ENCODE results near the gene MACROH2A1.

Gene MACROH2A1

GRCh38 chr5:135435467-135436330, 36.7 kb upstream of the MACROH2A1 start:
- DNase-seq (ENCODE audit: low spot score): no peak

- no peak for DNase-seq (ENCODE audit: low spot score)
Measured at GRCh38 chr5:135434591-135435466, 35.8 kb upstream of the MACROH2A1 start.

- DNase-seq (ENCODE audit: low spot score): no peak
Measured at GRCh38 chr5:135433681-135434426, 34.8 kb upstream of the MACROH2A1 start.

GRCh38 chr5:135432113-135432512, 33.1 kb upstream of the MACROH2A1 start:
- DNase-seq (ENCODE audit: low spot score): no peak

- DNase-seq (ENCODE audit: low spot score): no peak
Measured at GRCh38 chr5:135430135-135430437, 31.1 kb upstream of the MACROH2A1 start.

GRCh38 chr5:135429301-135430134, 30.5 kb upstream of the MACROH2A1 start:
- DNase-seq (ENCODE audit: low spot score): no peak

GRCh38 chr5:135428586-135428985, 29.6 kb upstream of the MACROH2A1 start:
- DNase-seq (ENCODE audit: low spot score): no peak

- DNase-seq (ENCODE audit: low spot score): no peak
Measured at GRCh38 chr5:135426102-135427082, 27.4 kb upstream of the MACROH2A1 start.

- no peak for DNase-seq (ENCODE audit: low spot score)
Measured at GRCh38 chr5:135425641-135426040, 26.6 kb upstream of the MACROH2A1 start.

GRCh38 chr5:135423846-135424168, 24.8 kb upstream of the MACROH2A1 start:
- no peak for DNase-seq (ENCODE audit: low spot score)

GRCh38 chr5:135423146-135423845, 24.3 kb upstream of the MACROH2A1 start:
- DNase-seq (ENCODE audit: low spot score): no peak

GRCh38 chr5:135422419-135422818, 23.4 kb upstream of the MACROH2A1 start:
- DNase-seq (ENCODE audit: low spot score): no peak

GRCh38 chr5:135417083-135417482, 18.1 kb upstream of the MACROH2A1 start:
- no peak for DNase-seq (ENCODE audit: low spot score)

GRCh38 chr5:135405082-135405481, 6.1 kb upstream of the MACROH2A1 start:
- no peak for DNase-seq (ENCODE audit: low spot score)

GRCh38 chr5:135402031-135402430, 3.0 kb upstream of the MACROH2A1 start:
- no peak for DNase-seq (ENCODE audit: low spot score)

GRCh38 chr5:135400866-135401265, 1.8 kb upstream of the MACROH2A1 start:
- DNase-seq (ENCODE audit: low spot score): peak; percentile 56

- DNase-seq (ENCODE audit: low spot score): no peak
Measured at GRCh38 chr5:135399794-135400542, 937 bp upstream of the MACROH2A1 start.

GRCh38 chr5:135398160-135398854, 724 bp downstream of the MACROH2A1 start:
- DNase-seq (ENCODE audit: low spot score): no peak

Measured in globus pallidus (tissue), 1 donor.